Right lobe of liver (tissue), 4 donors: Measurements from ENCODE around the gene NEGR1.

Experiments
- POLR2A ChIP-seq: fragments of 450-650 bp; IDR thresholded peaks from one replicate; pipeline ENCODE4 v1.6.1; 2017; ENCODE audit warnings: antibody characterized with exemption, mild to moderate bottlenecking
- TF ChIP-seq, protein P1 (sequence below), 4 donors: fragments of 200-600 bp in 3 of 4; fragments of 450-650 bp in 1 of 4; IDR thresholded peaks; one replicate each; pipeline versions ENCODE4 v1.5.1 to v1.8.0; 2016 to 2022; ENCODE audit warnings: antibody characterized with exemption in 4 of 4, mild to moderate bottlenecking in 2 of 4
- donor health status: DM: no; HTN: no; CAD: no.
- donor health status: DM: no; HTN: no; CAD: no.
- donor health status: DM: no; HTN: yes; CAD: no.

GRCh38 chr1:71557138-71557537 lies 725.2 kb downstream of the NEGR1 start:
- TF ChIP-seq, protein P1, sequence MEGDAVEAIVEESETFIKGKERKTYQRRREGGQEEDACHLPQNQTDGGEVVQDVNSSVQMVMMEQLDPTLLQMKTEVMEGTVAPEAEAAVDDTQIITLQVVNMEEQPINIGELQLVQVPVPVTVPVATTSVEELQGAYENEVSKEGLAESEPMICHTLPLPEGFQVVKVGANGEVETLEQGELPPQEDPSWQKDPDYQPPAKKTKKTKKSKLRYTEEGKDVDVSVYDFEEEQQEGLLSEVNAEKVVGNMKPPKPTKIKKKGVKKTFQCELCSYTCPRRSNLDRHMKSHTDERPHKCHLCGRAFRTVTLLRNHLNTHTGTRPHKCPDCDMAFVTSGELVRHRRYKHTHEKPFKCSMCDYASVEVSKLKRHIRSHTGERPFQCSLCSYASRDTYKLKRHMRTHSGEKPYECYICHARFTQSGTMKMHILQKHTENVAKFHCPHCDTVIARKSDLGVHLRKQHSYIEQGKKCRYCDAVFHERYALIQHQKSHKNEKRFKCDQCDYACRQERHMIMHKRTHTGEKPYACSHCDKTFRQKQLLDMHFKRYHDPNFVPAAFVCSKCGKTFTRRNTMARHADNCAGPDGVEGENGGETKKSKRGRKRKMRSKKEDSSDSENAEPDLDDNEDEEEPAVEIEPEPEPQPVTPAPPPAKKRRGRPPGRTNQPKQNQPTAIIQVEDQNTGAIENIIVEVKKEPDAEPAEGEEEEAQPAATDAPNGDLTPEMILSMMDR (IDR thresholded peaks at IDR 0.05): no peak
- TF ChIP-seq POLR2A: no peak
